Stimulated activated naive CD8-positive, alpha-beta T cell treated with anti-CD3 and anti-CD28 coated beads, Interleukin-15, amount 100 ng/mL, for 72 hours (primary cell): ENCODE measurements around the gene DHRS12.

ENCODE experiments used
- ATAC-seq: fragments of 150-1000 bp; cut with Tn5 transposase; 2 replicates; pipeline ENCODE4 v1.10.0; 2021; ENCODE audit warnings: mild to moderate bottlenecking, moderate library complexity
- DNase-seq, 2 donors: peaks; one replicate each; pipeline ENCODE4 v3.0.0; 2021 to 2022
- H3K27ac Mint-ChIP-seq, 2 donors: one replicate each; pipeline ENCODE4 v1.8.0; 2022; ENCODE audit warnings: mild to moderate bottlenecking in 2 of 2, mixed read lengths in 2 of 2, moderate library complexity in 2 of 2
- H3K27me3 Mint-ChIP-seq: one replicate; pipeline ENCODE4 v1.8.0; 2022; ENCODE audit warnings: mixed read lengths
- H3K4me1 Mint-ChIP-seq: one replicate; pipeline ENCODE4 v1.8.0; 2022; ENCODE audit warnings: mild to moderate bottlenecking, mixed read lengths
- H3K4me3 Mint-ChIP-seq, 2 donors: one replicate each; pipeline ENCODE4 v1.8.0; 2022; ENCODE audit warnings: mild to moderate bottlenecking in 2 of 2, mixed read lengths in 2 of 2, moderate library complexity in 1 of 2
- H3K9me3 Mint-ChIP-seq, 2 donors: one replicate each; pipeline ENCODE4 v1.8.0; 2022; ENCODE audit warnings: mixed read lengths in 2 of 2

DHRS12 gene

GRCh38 chr13:51804295-51805172, 571 bp upstream of the DHRS12 start:
- Mint-ChIP-seq H3K27me3 (no peaks in the 10 kb centered on the region), H3K9me3 (no peaks in the 10 kb centered on the region), H3K27ac (peak overlapping the region; percentile 93 to 99), H3K4me1 (peaks cover 66% of the 10 kb centered on the region), H3K4me3 (peak overlapping the region; percentile 95 to 98)
- DNase-seq (peak in 1 of 2 donors; percentile 77), ATAC-seq (peak; percentile 55)

- no peak for DNase-seq
- Mint-ChIP-seq H3K9me3 (no peaks in the 10 kb centered on the region), H3K4me1 (peaks cover 62% of the 10 kb centered on the region), H3K4me3 (peak overlapping the region; percentile 95 to 98), H3K27me3 (no peaks in the 10 kb centered on the region), H3K27ac (peak overlapping the region; percentile 99)
- ATAC-seq, result peak; percentile 1
Observed at GRCh38 chr13:51802631-51803418, 1.1 kb downstream of the DHRS12 start.

- Mint-ChIP-seq H3K9me3 (no peaks in the 10 kb centered on the region), H3K4me3 (peak overlapping the region; percentile 95 to 98), H3K27ac (peak overlapping the region in 1 of 2 donors; percentile 99), H3K27me3 (no peaks in the 10 kb centered on the region), H3K4me1 (peaks cover 58% of the 10 kb centered on the region)
- no peak for ATAC-seq
- DNase-seq, result no peak
Observed at GRCh38 chr13:51801631-51802099, 2.3 kb downstream of the DHRS12 start.

- DNase-seq (no peak), ATAC-seq (no peak)
- no peak overlapping the region for H3K27ac Mint-ChIP-seq
- H3K4me3 Mint-ChIP-seq, result no peak overlapping the region
- H3K27me3 Mint-ChIP-seq, result no peaks in the 10 kb centered on the region
- peaks cover 56% of the 10 kb centered on the region for H3K4me1 Mint-ChIP-seq
- H3K9me3 Mint-ChIP-seq, result no peaks in the 10 kb centered on the region
Observed at GRCh38 chr13:51800486-51800885, 3.5 kb downstream of the DHRS12 start.

- H3K27me3 Mint-ChIP-seq, result no peaks in the 10 kb centered on the region
- no peak for DNase-seq
Observed at GRCh38 chr13:51799261-51799660, 4.7 kb downstream of the DHRS12 start.

GRCh38 chr13:51797664-51798488, 6.1 kb downstream of the DHRS12 start:
- DNase-seq, result peak; percentile 54 to 71

More at GRCh38 chr13:51799261-51799660, 4.7 kb downstream of the DHRS12 start:
- ATAC-seq, result no peak
- no peak overlapping the region for H3K4me3 Mint-ChIP-seq
- H3K9me3 Mint-ChIP-seq, result no peaks in the 10 kb centered on the region
- peaks cover 52% of the 10 kb centered on the region for H3K4me1 Mint-ChIP-seq
- H3K27ac Mint-ChIP-seq, result no peak overlapping the region

DNA sequence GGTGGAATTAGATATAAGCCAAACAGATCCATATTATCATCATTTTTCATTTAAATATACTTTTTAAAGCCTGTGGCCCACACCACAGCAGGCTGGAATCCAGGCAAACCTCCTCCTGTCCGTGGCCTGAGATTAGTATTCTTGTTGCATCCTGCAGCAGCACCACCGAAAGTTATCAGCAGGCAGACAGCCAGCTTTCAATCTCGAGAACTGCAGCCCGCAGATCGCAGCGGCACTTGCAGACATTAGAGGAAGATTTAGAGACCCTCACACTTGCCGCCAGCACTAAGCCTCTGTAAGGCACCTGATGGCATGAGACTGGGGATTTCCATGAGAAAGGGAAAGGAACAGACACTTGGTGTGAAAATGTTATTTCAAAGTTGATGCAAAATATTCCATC, 7.4 kb downstream of the DHRS12 start:
- no peaks in the 10 kb centered on the region for H3K27me3 Mint-ChIP-seq
- H3K4me3 Mint-ChIP-seq, result no peak overlapping the region
- no peaks in the 10 kb centered on the region for H3K9me3 Mint-ChIP-seq
- DNase-seq (no peak), ATAC-seq (no peak)
- H3K27ac Mint-ChIP-seq, result no peak overlapping the region
- peaks cover 51% of the 10 kb centered on the region for H3K4me1 Mint-ChIP-seq

More at GRCh38 chr13:51797664-51798488, 6.1 kb downstream of the DHRS12 start:
- peaks cover 62% of the 10 kb centered on the region for H3K4me1 Mint-ChIP-seq
- no peaks in the 10 kb centered on the region for H3K9me3 Mint-ChIP-seq
- no peak overlapping the region for H3K4me3 Mint-ChIP-seq
- H3K27ac Mint-ChIP-seq, result peak overlapping the region in 1 of 2 donors; percentile 10
- peak; percentile 71 for ATAC-seq
- no peaks in the 10 kb centered on the region for H3K27me3 Mint-ChIP-seq

DNA sequence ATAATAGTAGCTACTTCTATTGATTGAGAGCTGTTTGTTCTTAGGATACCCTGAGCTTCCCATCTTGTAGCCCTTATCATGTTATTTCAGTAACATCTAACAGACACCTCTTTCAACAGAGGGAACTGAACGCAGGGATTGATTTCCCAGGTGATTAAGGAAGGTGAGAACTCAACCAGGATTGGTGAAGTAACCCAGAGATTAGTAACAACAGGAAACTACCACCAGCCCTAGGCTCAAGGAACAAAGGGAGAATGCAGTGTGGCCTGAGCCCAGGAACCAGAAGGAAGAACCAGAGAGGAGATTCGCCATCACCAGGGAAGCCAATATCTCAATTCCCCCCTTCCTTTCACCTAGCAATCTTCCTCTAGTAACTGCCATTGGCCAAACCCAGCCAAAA, 8.5 kb downstream of the DHRS12 start:
- no peak overlapping the region for H3K4me3 Mint-ChIP-seq
- no peaks in the 10 kb centered on the region for H3K27me3 Mint-ChIP-seq
- DNase-seq (no peak), ATAC-seq (no peak)
- H3K27ac Mint-ChIP-seq, result peak overlapping the region in 1 of 2 donors; percentile 2
- H3K4me1 Mint-ChIP-seq, result peaks cover 43% of the 10 kb centered on the region
- no peaks in the 10 kb centered on the region for H3K9me3 Mint-ChIP-seq

DNA sequence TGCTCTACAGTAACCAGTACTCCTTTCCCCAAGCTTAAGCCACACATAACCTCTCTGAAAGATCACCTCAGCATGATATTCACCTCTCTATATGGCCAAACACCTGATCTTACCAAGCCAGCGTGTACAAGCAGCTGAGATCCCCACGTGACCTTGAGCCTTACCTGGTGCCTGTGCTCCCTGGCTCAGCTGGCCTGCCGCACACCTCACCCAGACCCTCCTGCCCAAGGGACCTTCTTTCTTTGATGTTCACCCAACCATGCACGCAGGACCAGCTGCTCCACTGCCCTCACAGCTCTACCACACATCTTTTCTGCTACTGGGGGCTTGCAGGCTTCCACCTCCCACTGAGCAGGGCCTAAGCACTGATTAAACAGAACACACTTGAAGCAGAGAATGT, 9.0 kb downstream of the DHRS12 start:
- no peak for ATAC-seq
- Mint-ChIP-seq H3K4me3 (no peak overlapping the region), H3K27ac (peak overlapping the region; percentile 23 to 52), H3K4me1 (peaks cover 38% of the 10 kb centered on the region), H3K27me3 (no peaks in the 10 kb centered on the region), H3K9me3 (no peaks in the 10 kb centered on the region)
- no peak for DNase-seq

DNA sequence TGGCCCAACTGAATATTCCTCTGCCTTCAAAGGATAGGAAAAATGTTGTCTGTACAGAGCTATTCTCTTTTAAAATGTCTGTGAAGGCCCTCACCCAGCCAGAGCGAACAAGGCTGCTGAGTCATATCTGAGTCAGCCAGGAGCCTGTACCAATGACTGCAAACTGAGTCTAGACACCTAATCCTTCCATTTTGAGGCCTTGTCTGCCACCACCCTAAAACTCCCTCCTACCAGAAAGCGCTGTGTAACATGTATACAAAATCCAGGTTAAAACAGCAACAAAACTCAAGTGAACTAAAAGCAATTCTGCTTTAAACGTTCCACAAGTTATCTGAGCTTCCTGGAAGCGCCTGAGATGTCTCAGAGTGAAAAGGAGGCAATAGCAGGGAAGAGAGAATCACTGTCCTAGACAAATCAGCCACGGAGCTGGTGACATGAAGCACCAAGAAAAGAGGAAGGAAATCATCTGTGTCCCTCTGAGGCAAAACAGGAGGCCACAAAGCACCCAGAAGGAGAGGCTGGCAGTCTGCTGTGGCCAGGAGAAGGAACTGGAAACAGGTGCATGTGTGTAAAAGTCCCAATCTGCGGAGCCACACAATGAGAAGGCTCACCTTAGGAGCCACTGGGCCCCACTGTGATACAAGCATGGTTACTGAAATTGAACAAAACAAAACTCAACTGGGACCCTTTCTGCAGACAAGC, 10.2 kb downstream of the DHRS12 start:
- Mint-ChIP-seq H3K9me3 (no peaks in the 10 kb centered on the region), H3K4me3 (no peak overlapping the region), H3K27ac (peak overlapping the region; percentile 8 to 84), H3K4me1 (peaks cover 34% of the 10 kb centered on the region), H3K27me3 (no peaks in the 10 kb centered on the region)
- ATAC-seq (peak; percentile 77), DNase-seq (no peak)

- DNase-seq (no peak), ATAC-seq (no peak)
- Mint-ChIP-seq H3K27me3 (no peaks in the 10 kb centered on the region), H3K4me3 (no peak overlapping the region), H3K4me1 (peaks cover 10% of the 10 kb centered on the region), H3K27ac (no peak overlapping the region), H3K9me3 (no peaks in the 10 kb centered on the region)
Observed at GRCh38 chr13:51786425-51787265, 17.3 kb downstream of the DHRS12 start.

- no peaks in the 10 kb centered on the region for H3K9me3 Mint-ChIP-seq
- H3K27me3 Mint-ChIP-seq, result no peaks in the 10 kb centered on the region
- peak; percentile 29 for ATAC-seq
- H3K4me3 Mint-ChIP-seq, result no peak overlapping the region
- peaks cover 14% of the 10 kb centered on the region for H3K4me1 Mint-ChIP-seq
- H3K27ac Mint-ChIP-seq, result no peak overlapping the region
- DNase-seq, result no peak
Observed at GRCh38 chr13:51785712-51786424, 18.1 kb downstream of the DHRS12 start.

DNA sequence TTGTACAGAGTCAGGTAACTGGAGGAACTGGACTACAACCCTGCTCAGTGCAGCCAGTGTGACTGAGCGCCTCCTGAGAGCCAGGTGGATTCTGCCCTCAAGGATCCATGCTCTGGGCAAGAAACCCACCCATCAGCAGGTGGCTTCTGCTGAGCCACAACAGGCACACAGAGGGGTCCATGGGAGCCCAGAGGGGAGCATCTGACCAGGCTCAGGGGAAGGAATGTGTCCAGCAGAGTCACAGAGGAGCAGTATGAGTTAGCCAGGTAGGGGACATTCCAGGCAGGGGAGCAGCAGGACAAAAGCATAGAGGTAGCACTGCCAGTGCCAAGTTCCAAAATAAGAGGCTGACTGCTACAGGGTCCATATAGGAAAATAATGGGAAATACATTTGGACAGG, 19.9 kb downstream of the DHRS12 start:
- ATAC-seq, result no peak

More for the DNA sequence above, 19.9 kb downstream of the DHRS12 start:
- Mint-ChIP-seq H3K9me3 (no peaks in the 10 kb centered on the region), H3K27ac (peak overlapping the region; percentile 3 to 16), H3K27me3 (no peaks in the 10 kb centered on the region), H3K4me1 (peaks cover 19% of the 10 kb centered on the region), H3K4me3 (no peak overlapping the region)
- DNase-seq, result no peak
